Measurements from ENCODE around the gene MAP1LC3B. TPM values are rescaled to one million over a fixed set of nuclear protein-coding genes. Genes with fewer than 3 reads are reported as not detected.
A peak's percentile ranks its signal among the peaks of the same experiment; 100 is the strongest.

Gene MAP1LC3B
- total and polyA plus RNA-seq, 4 experiments from 2014 or later: 67.2 to 172 (median 103) TPM

GRCh38 chr16:87421003-87421912, 29.1 kb downstream of the MAP1LC3B start:
- DNase-seq: no peak
- H3K4me1 Mint-ChIP-seq: peaks cover 1 to 6% (median 4%) of the 10 kb centered on the region in 4 donors
- H3K27me3 Mint-ChIP-seq: no peaks in the 10 kb centered on the region
- peaks cover 28% of the 10 kb centered on the region for H3K36me3 ChIP-seq (ENCODE audit: insufficient read depth, low read length)
- POLR2A ChIA-PET (ENCODE audit: partially characterized antibody): no interaction called here
- H3K36me3 Mint-ChIP-seq: peaks cover 32 to 56% of the 10 kb centered on the region in 2 donors
- no peak overlapping the region for H3K27ac Mint-ChIP-seq
- H3K4me1 ChIP-seq (ENCODE audit: insufficient read depth, low read length): no peaks in the 10 kb centered on the region
- CTCF ChIA-PET (ENCODE audit: partially characterized antibody): interaction anchor here (0.7 kb wide), 1 partner anchor 215 kb away, joined by 3 read pairs; no protein-coding TSS in a partner anchor
- no peaks in the 10 kb centered on the region for H3K9me3 Mint-ChIP-seq
- no peaks in the 10 kb centered on the region for H3K27me3 ChIP-seq (ENCODE audit: insufficient read depth, low read length)
- no peak overlapping the region for H3K4me3 Mint-ChIP-seq
- intact Hi-C loops (cut with micrococcal nuclease): no loop called here
- no peak overlapping the region for H3K4me3 ChIP-seq (ENCODE audit: low read length in 2 of 2)
- H3K9me3 ChIP-seq (ENCODE audit: control insufficient read depth in 1 of 2, low read length in 2 of 2): no peaks in the 10 kb centered on the region
- no peak overlapping the region for H3K27ac ChIP-seq (ENCODE audit: low read depth, low read length)

- H3K36me3 Mint-ChIP-seq: peaks cover 32 to 53% of the 10 kb centered on the region in 2 donors
- Histone ChIP-seq H3K27ac (ENCODE audit: low read depth, low read length) (no peak overlapping the region), H3K9me3 (ENCODE audit: control insufficient read depth in 1 of 2, low read length in 2 of 2) (no peaks in the 10 kb centered on the region), H3K4me1 (ENCODE audit: insufficient read depth, low read length) (no peaks in the 10 kb centered on the region), H3K27me3 (ENCODE audit: insufficient read depth, low read length) (no peaks in the 10 kb centered on the region), H3K4me3 (ENCODE audit: low read length in 2 of 2) (no peak overlapping the region), H3K36me3 (ENCODE audit: insufficient read depth, low read length) (peaks cover 26% of the 10 kb centered on the region)
- no peaks in the 10 kb centered on the region for H3K9me3 Mint-ChIP-seq
- H3K27ac Mint-ChIP-seq: peak overlapping the region in 1 of 7 donors; percentile 64
- H3K4me1 Mint-ChIP-seq: peaks cover 3 to 8% (median 6%) of the 10 kb centered on the region in 4 donors
- ChIA-PET CTCF (ENCODE audit: partially characterized antibody) (no interaction called here), POLR2A (ENCODE audit: partially characterized antibody) (no interaction called here)
- no peak for DNase-seq
- intact Hi-C loops (cut with micrococcal nuclease): no loop called here
- no peaks in the 10 kb centered on the region for H3K27me3 Mint-ChIP-seq
- H3K4me3 Mint-ChIP-seq: no peak overlapping the region
Measured at GRCh38 chr16:87422106-87422505, 30.0 kb downstream of the MAP1LC3B start.

DNA sequence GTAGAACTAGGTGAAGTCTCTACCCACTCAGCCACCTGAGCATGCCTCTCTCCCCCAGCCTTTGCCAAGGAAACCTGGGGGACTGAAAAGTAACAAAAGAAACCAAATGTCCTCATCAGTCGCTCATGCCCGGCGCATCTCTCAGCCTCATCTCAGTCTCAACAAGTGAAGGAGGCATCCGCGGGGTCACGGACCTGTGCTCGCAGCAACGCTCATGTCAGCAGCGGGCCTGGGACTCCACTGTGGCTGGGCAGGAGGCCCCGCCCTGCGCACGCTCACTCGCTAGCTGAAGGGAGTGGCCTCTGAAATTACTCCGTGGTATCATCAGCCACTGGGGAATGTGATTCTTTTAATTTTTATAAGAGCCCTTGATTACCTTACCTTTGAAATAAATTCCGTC, 31.3 kb downstream of the MAP1LC3B start:
- no peaks in the 10 kb centered on the region for H3K4me1 ChIP-seq (ENCODE audit: insufficient read depth, low read length)
- ChIA-PET POLR2A (ENCODE audit: partially characterized antibody) (no interaction called here), CTCF (ENCODE audit: partially characterized antibody) (no interaction called here)
- Mint-ChIP-seq H3K27me3 (no peaks in the 10 kb centered on the region), H3K36me3 (peaks cover 26 to 43% of the 10 kb centered on the region in 2 donors), H3K9me3 (no peaks in the 10 kb centered on the region), H3K27ac (no peak overlapping the region), H3K4me3 (no peak overlapping the region), H3K4me1 (peaks cover 3 to 8% (median 6%) of the 10 kb centered on the region in 4 donors)
- H3K27me3 ChIP-seq (ENCODE audit: insufficient read depth, low read length): no peaks in the 10 kb centered on the region
- H3K36me3 ChIP-seq (ENCODE audit: insufficient read depth, low read length): peaks cover 23% of the 10 kb centered on the region
- H3K9me3 ChIP-seq (ENCODE audit: control insufficient read depth in 1 of 2, low read length in 2 of 2): no peaks in the 10 kb centered on the region
- intact Hi-C loops (cut with micrococcal nuclease): no loop called here
- no peak overlapping the region for H3K4me3 ChIP-seq (ENCODE audit: low read length in 2 of 2)
- H3K27ac ChIP-seq (ENCODE audit: low read depth, low read length): no peak overlapping the region
- DNase-seq: no peak

GRCh38 chr16:87424266-87424665, 32.1 kb downstream of the MAP1LC3B start:
- Mint-ChIP-seq H3K4me3 (no peak overlapping the region), H3K9me3 (no peaks in the 10 kb centered on the region), H3K4me1 (peaks cover 3 to 8% (median 6%) of the 10 kb centered on the region in 4 donors), H3K36me3 (peaks cover 26 to 42% of the 10 kb centered on the region in 2 donors), H3K27me3 (no peaks in the 10 kb centered on the region), H3K27ac (peak overlapping the region in 2 of 7 donors; percentile 7 to 36)
- CTCF ChIA-PET (ENCODE audit: partially characterized antibody): no interaction called here
- Histone ChIP-seq H3K4me1 (ENCODE audit: insufficient read depth, low read length) (no peaks in the 10 kb centered on the region), H3K36me3 (ENCODE audit: insufficient read depth, low read length) (peaks cover 23% of the 10 kb centered on the region), H3K27ac (ENCODE audit: low read depth, low read length) (no peak overlapping the region), H3K4me3 (ENCODE audit: low read length in 2 of 2) (no peak overlapping the region), H3K27me3 (ENCODE audit: insufficient read depth, low read length) (no peaks in the 10 kb centered on the region), H3K9me3 (ENCODE audit: control insufficient read depth in 1 of 2, low read length in 2 of 2) (no peaks in the 10 kb centered on the region)
- intact Hi-C loops (cut with micrococcal nuclease): no loop called here
- POLR2A ChIA-PET (ENCODE audit: partially characterized antibody): no interaction called here
- no peak for DNase-seq

GRCh38 chr16:87425941-87426340, 33.8 kb downstream of the MAP1LC3B start:
- H3K27ac ChIP-seq (ENCODE audit: low read depth, low read length): no peak overlapping the region
- Mint-ChIP-seq H3K27me3 (no peaks in the 10 kb centered on the region), H3K4me3 (no peak overlapping the region), H3K9me3 (no peaks in the 10 kb centered on the region), H3K4me1 (peaks cover 3 to 8% (median 6%) of the 10 kb centered on the region in 4 donors), H3K36me3 (peaks cover 23 to 40% of the 10 kb centered on the region in 2 donors), H3K27ac (peak overlapping the region in 1 of 7 donors; percentile 57)
- no peaks in the 10 kb centered on the region for H3K4me1 ChIP-seq (ENCODE audit: insufficient read depth, low read length)
- no peaks in the 10 kb centered on the region for H3K9me3 ChIP-seq (ENCODE audit: control insufficient read depth in 1 of 2, low read length in 2 of 2)
- H3K36me3 ChIP-seq (ENCODE audit: insufficient read depth, low read length): peaks cover 9% of the 10 kb centered on the region
- ChIA-PET CTCF (ENCODE audit: partially characterized antibody) (interaction anchor here (1.3 to 1.6 kb wide), 2 partner anchors 9 to 11 kb away, joined by 3 read pairs; no protein-coding TSS in a partner anchor), POLR2A (ENCODE audit: partially characterized antibody) (no interaction called here)
- intact Hi-C loops (cut with micrococcal nuclease): no loop called here
- no peak for DNase-seq
- no peak overlapping the region for H3K4me3 ChIP-seq (ENCODE audit: low read length in 2 of 2)
- H3K27me3 ChIP-seq (ENCODE audit: insufficient read depth, low read length): no peaks in the 10 kb centered on the region

- peaks cover 9% of the 10 kb centered on the region for H3K36me3 ChIP-seq (ENCODE audit: insufficient read depth, low read length)
- H3K4me1 ChIP-seq (ENCODE audit: insufficient read depth, low read length): no peaks in the 10 kb centered on the region
- no peak for DNase-seq
- ChIA-PET CTCF (ENCODE audit: partially characterized antibody) (interaction anchor here (1.3 to 1.6 kb wide), 2 partner anchors 10 kb away, joined by 3 read pairs; no protein-coding TSS in a partner anchor), POLR2A (ENCODE audit: partially characterized antibody) (no interaction called here)
- Mint-ChIP-seq H3K27ac (peak overlapping the region in 2 of 7 donors; percentile 57 to 89), H3K9me3 (no peaks in the 10 kb centered on the region), H3K4me3 (no peak overlapping the region), H3K27me3 (no peaks in the 10 kb centered on the region), H3K36me3 (peaks cover 19 to 40% of the 10 kb centered on the region in 2 donors), H3K4me1 (peaks cover 3 to 8% (median 6%) of the 10 kb centered on the region in 4 donors)
- no peak overlapping the region for H3K4me3 ChIP-seq (ENCODE audit: low read length in 2 of 2)
- intact Hi-C loops (cut with micrococcal nuclease): no loop called here
- no peaks in the 10 kb centered on the region for H3K27me3 ChIP-seq (ENCODE audit: insufficient read depth, low read length)
- H3K27ac ChIP-seq (ENCODE audit: low read depth, low read length): no peak overlapping the region
- H3K9me3 ChIP-seq (ENCODE audit: control insufficient read depth in 1 of 2, low read length in 2 of 2): no peaks in the 10 kb centered on the region
Measured at GRCh38 chr16:87426423-87427215, 34.5 kb downstream of the MAP1LC3B start.

DNA sequence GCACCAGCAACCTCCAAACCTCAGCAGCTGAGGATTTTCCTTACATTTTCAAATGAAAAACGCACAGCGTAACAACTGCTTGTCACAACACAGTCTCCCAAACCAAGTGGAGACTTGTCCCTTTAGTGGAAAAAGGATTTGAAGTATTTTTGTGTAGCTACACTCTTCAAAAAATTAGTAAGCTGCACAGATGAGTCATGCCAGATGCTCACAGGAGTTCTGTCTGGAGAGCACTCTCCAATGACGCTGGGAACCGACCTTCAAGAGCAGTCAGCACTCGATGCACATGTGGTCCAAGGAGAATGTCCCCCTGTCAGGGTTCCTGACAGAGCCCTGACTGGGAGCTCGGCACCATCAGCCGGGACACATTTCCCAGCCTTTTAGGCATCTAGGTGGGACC, 39.8 kb downstream of the MAP1LC3B start:
- H3K27ac ChIP-seq (ENCODE audit: low read depth, low read length): no peak overlapping the region
- POLR2A ChIA-PET (ENCODE audit: partially characterized antibody): no interaction called here
- Mint-ChIP-seq H3K4me3 (no peak overlapping the region), H3K9me3 (no peaks in the 10 kb centered on the region), H3K4me1 (peaks cover 10 to 24% (median 13%) of the 10 kb centered on the region in 4 donors), H3K27me3 (no peaks in the 10 kb centered on the region), H3K27ac (no peak overlapping the region), H3K36me3 (peaks cover 4 to 16% of the 10 kb centered on the region in 2 donors)
- intact Hi-C loops (cut with micrococcal nuclease): no loop called here
- no peak for DNase-seq
- no peaks in the 10 kb centered on the region for H3K27me3 ChIP-seq (ENCODE audit: insufficient read depth, low read length)
- no peaks in the 10 kb centered on the region for H3K9me3 ChIP-seq (ENCODE audit: control insufficient read depth in 1 of 2, low read length in 2 of 2)
- CTCF ChIA-PET (ENCODE audit: partially characterized antibody): no interaction called here
- no peak overlapping the region for H3K4me3 ChIP-seq (ENCODE audit: low read length in 2 of 2)
- H3K4me1 ChIP-seq (ENCODE audit: insufficient read depth, low read length): peaks cover 16% of the 10 kb centered on the region
- H3K36me3 ChIP-seq (ENCODE audit: insufficient read depth, low read length): no peaks in the 10 kb centered on the region

Measured in CD4-positive, alpha-beta memory T cell (primary cell).